H1 (cell line): ENCODE measurements around the gene KCNA5.

Experiments used
- CHD2 ChIP-seq: IDR thresholded peaks from 2 replicates; pipeline ENCODE4 v1.6.1; 2012; ENCODE audit warnings: low read length, improper control_type of control experiment
- HDAC6 ChIP-seq: IDR thresholded peaks from one replicate; pipeline ENCODE4 v1.7.1; 2012; ENCODE audit warnings: low read depth, mild to moderate bottlenecking, inconsistent platforms, low read length, moderate library complexity
- KDM1A ChIP-seq: fragments of 200-600, 300-600 bp; sonication (generic); IDR thresholded peaks from 2 replicates; pipeline ENCODE4 v1.7.1; 2016; ENCODE audit warnings: mild to moderate bottlenecking, low read length, borderline replicate concordance
- RAD21 ChIP-seq, 2 experiments: IDR thresholded peaks in 1 of 2; conservative IDR thresholded peaks in 1 of 2; 2 replicates each; pipeline ENCODE4 v1.6.1; 2011; ENCODE audit warnings: low read depth in 2 of 2, low read length in 2 of 2, improper control_type of control experiment in 1 of 2, inconsistent platforms in 1 of 2, mild to moderate bottlenecking in 1 of 2, moderate library complexity in 1 of 2
- RFX5 ChIP-seq: IDR thresholded peaks from 2 replicates; pipeline ENCODE4 v1.6.1; 2011; ENCODE audit warnings: low read depth, low read length, improper control_type of control experiment, borderline replicate concordance
- TEAD4 ChIP-seq: IDR thresholded peaks from 2 replicates; pipeline ENCODE4 v1.6.1; 2012; ENCODE audit warnings: low read depth, low read length, inconsistent platforms, mixed read lengths
- TF ChIP-seq, protein P1 (sequence below), 3 experiments: IDR thresholded peaks; 1 replicate in 2 of 3; 2 replicates in 1 of 3; pipeline versions ENCODE4 v1.5.1 to v1.6.1; 2011; ENCODE audit warnings: low read length in 3 of 3, mild to moderate bottlenecking in 3 of 3, inconsistent platforms in 2 of 3, low read depth in 1 of 3, moderate library complexity in 1 of 3; ENCODE audit not compliant: insufficient read depth in 1 of 3; ENCODE audit errors: control extremely low read depth in 1 of 3

DNA sequence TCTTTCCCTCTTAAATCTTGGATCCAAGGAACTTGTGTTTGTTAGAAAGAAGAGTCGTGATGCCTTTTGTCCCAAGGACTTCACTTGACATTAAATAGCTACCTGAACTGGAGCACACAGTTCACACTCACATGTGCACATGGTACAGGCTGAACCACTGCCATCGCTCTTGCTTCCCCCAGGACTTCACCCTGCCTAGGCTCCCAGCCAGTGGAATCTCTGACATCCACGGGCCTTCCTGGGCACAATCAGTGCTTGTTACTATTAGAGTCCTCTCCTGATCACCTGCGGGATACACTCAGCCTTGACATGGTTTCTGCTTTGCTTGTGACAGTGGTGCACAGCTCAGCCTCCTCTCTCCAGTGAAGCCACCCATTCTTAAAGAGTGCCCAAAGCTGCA lies 49.1 kb upstream of the KCNA5 start:
- TF ChIP-seq CHD2 (no peak), TEAD4 (no peak), HDAC6 (no peak), RAD21 (IDR thresholded peaks at IDR 0.05 in 1 of 2, conservative IDR thresholded peaks at IDR 0.05 in 1 of 2; ENCODE audit: low read depth in 2 of 2, low read length in 2 of 2) (no peak), KDM1A (no peak), RFX5 (no peak)
- TF ChIP-seq, protein P1, sequence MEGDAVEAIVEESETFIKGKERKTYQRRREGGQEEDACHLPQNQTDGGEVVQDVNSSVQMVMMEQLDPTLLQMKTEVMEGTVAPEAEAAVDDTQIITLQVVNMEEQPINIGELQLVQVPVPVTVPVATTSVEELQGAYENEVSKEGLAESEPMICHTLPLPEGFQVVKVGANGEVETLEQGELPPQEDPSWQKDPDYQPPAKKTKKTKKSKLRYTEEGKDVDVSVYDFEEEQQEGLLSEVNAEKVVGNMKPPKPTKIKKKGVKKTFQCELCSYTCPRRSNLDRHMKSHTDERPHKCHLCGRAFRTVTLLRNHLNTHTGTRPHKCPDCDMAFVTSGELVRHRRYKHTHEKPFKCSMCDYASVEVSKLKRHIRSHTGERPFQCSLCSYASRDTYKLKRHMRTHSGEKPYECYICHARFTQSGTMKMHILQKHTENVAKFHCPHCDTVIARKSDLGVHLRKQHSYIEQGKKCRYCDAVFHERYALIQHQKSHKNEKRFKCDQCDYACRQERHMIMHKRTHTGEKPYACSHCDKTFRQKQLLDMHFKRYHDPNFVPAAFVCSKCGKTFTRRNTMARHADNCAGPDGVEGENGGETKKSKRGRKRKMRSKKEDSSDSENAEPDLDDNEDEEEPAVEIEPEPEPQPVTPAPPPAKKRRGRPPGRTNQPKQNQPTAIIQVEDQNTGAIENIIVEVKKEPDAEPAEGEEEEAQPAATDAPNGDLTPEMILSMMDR (IDR thresholded peaks at IDR 0.05; ENCODE audit: control extremely low read depth in 1 of 3, insufficient read depth in 1 of 3, low read depth in 1 of 3, low read length in 3 of 3) = no peak
